Fibroblast of villous mesenchyme (primary cell): ENCODE measurements around the gene PBX1. TPM values are rescaled to one million over a fixed set of nuclear protein-coding genes. Genes with fewer than 3 reads are reported as not detected.

Source experiments
- DNase-seq: peaks from one replicate; pipeline ENCODE4 v3.0.0-alpha.2; 2010; ENCODE audit warnings: low read depth
- H3K4me3 ChIP-seq: 2 replicates; pipeline ENCODE4 v1.5.1; 2011; ENCODE audit warnings: low read depth, mild to moderate bottlenecking, low read length
- total RNA-seq: library from RNA; depleted of rRNA; stranded (reverse); fragments of >200 nt; gene quantifications from 2 replicates; pipeline ENCODE4 v1.2.3, GENCODE V29; 2012
- TF ChIP-seq, protein P1 (sequence below): IDR thresholded peaks from 2 replicates; pipeline ENCODE4 v1.5.1; 2012; ENCODE audit warnings: low read depth, mild to moderate bottlenecking, low read length; ENCODE audit not compliant: insufficient read depth

The PBX1 gene
- total RNA-seq, 1 donor = 67.4 TPM

DNA sequence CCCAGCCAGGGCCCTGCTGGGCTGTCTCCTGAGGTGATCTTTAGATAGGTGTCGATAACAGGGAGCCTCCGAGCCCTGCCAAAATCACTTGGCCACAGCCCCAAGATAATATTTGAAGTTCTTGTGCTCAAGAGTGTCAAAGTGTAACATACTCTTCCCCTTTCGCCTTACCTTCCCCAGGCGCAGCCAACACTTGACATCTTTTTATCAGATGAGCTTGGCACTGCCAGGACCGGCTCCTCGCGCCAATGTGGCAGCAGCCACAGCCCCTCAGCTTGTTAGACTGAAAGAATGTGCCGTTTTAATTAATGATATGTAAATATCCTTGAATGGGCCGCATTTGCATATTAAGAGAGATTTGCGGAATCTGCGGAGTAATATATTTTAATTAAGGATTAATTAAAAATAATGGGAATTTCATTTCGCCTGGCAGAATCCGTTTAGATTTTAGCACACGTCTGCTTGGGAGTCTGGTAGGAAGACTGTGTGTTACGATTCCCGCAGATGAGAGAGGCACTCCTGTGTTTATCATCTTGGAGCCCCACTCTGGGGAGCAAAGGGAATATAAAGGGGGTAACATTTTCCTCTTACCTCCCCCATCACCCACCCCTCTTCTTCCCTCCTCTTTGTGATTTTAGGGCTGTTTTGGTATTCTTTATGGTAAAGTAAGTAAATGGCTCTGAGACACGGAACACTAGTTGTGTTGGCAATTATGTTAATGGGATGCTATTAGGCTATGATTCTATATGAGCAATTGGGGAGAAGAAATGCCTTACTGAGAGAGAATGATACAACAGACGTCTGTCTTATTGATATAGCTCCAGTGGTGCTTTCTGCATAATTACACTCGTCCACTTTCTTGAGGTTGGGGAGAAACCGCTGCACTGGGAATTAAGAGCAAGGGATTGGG, 109.8 kb downstream of the PBX1 start:
- TF ChIP-seq, protein P1, sequence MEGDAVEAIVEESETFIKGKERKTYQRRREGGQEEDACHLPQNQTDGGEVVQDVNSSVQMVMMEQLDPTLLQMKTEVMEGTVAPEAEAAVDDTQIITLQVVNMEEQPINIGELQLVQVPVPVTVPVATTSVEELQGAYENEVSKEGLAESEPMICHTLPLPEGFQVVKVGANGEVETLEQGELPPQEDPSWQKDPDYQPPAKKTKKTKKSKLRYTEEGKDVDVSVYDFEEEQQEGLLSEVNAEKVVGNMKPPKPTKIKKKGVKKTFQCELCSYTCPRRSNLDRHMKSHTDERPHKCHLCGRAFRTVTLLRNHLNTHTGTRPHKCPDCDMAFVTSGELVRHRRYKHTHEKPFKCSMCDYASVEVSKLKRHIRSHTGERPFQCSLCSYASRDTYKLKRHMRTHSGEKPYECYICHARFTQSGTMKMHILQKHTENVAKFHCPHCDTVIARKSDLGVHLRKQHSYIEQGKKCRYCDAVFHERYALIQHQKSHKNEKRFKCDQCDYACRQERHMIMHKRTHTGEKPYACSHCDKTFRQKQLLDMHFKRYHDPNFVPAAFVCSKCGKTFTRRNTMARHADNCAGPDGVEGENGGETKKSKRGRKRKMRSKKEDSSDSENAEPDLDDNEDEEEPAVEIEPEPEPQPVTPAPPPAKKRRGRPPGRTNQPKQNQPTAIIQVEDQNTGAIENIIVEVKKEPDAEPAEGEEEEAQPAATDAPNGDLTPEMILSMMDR = no peak
- DNase-seq = no peak

DNA sequence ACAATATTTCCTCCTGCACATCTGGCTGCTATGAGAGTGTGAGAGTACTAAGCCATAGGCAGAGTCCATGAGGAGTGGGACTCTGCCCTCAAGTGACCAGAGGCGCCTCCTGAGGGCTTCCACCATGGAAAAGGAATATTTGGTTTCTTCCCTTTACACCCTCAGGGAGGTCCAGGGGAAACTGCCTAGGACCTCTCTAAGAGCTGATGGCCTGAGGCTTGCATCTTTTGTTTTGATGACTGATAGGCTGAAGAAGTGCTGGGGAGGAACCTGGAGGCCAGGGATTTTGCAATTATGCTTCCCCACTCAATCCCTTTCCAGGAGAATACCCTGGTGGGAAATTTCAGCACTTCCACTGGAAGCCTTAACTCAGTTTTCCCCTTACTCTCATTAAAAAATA, 111.0 kb downstream of the PBX1 start:
- no peak for DNase-seq
- TF ChIP-seq, protein P1 = no peak
- H3K4me3 ChIP-seq = no peak overlapping the region

More for the DNA sequence above, 109.8 kb downstream of the PBX1 start:
- no peak overlapping the region for H3K4me3 ChIP-seq

DNA sequence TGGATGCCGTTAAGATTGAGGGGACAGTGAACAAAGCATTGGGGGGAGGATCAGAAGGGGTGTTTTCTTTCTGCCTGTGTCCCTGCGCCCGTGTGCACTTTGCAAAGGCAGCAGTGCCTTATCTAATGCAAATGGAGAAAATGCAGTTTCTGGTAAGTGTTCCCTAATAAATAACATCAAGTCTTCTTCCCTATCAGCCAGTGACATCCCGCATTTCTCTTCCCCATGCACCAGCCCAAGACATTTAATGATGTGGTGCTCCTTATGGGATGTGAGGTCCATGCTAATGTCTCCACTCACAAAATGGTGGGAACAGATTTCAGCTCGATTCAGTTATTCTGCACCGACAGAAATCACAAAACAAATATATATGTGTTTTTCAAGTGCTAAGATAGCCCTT, 111.8 kb downstream of the PBX1 start:
- no peak for DNase-seq
- H3K4me3 ChIP-seq = no peak overlapping the region
- TF ChIP-seq, protein P1 = no peak

DNA sequence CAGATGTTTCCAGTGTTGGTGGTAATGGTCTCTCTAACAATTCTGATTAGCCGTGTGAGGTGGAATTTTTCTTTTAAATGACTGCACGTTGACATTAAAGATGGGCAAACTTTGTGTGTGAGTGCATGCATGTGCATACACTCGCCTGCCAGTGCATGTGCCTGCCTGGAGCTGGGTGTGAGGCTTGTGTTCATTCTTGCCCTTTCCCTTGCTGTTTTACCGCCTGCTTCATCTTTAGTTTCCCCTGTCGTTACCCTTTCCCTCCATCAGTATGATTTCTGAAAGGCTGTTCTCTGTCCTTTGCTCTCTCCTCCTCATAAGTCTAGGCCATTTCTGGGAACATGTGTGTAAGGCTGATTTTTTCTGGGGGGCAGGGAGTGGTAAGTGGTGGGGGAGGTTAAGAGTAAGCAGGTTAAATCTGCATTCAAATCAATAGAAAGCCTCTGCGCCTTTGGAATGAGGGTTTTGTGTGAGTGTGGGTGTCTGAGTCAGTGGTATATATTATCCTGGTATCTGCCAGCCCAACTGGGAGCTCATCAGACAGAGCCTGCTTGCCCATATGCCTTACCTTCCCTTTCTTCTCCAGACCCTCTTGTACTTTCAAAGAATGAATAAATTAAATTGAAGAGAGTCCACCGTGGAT, 112.5 kb downstream of the PBX1 start:
- TF ChIP-seq, protein P1 = no peak
- H3K4me3 ChIP-seq = no peak overlapping the region
- no peak for DNase-seq

DNA sequence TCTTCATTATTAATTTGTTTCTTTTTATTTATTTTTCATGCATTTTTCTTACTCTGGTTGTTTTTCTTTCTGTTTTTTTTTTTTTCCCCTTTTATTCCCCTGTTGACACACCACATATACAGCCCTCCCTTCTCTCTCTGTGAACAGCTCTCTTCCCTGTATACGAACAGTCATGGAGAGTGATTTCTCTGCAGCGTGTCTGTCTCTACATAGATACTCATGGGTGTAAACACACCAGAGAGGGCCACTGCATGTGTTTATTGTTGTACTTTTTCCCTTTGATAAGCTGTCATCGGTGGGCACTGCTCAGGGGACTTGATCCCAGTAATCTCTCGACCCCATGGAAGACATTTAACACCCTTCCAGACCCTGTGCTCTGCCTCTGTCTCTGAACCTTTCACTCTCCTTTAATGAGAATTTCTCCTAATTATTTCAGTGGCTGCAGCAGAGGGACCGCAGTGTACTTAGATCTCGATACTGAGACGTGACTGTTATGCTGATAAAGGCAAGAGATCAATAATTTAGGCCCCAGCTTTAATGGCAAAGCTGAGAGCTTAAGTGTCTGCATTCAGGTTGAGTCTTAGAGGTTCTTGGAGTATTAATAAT, 113.1 kb downstream of the PBX1 start:
- TF ChIP-seq, protein P1 = no peak
- no peak overlapping the region for H3K4me3 ChIP-seq
- DNase-seq = no peak

DNA sequence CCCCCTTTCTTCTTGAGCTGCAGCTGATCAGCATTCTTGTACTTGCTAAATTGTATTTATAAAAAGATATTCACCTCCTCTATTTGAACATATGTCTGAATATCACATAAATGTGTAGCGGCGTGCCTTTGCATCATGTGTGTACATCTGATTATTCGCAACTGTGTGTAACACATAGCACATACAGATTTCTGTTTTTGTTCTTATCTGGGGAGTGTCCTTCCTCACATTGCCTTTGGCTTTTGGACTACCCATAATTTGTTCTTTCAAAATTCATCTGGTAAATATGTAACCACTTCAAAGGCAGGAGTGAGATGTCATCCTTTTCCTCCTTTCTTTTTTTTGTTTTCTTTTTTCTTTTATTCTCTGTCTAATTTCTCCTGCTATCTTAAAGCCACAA, 113.6 kb downstream of the PBX1 start:
- no peak for DNase-seq
- TF ChIP-seq, protein P1 = no peak
- no peak overlapping the region for H3K4me3 ChIP-seq
